ENCODE data around the gene ITGAV.

ITGAV gene

DNA sequence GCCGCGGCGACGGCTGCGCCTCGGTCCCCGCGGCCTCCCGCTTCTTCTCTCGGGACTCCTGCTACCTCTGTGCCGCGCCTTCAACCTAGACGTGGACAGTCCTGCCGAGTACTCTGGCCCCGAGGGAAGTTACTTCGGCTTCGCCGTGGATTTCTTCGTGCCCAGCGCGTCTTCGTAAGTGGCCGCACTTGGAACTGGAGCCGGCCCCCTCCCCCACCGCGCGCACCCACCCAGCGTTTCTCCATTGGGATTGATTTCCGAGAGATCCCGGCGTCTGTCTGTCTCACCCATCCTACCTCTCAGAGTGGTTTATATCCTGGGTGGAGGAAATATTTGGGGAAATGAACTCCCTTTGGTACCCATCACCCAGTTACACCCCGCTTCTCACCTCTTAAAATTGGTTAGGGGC, 498 bp downstream of the ITGAV start:
- no peak for DNase-seq (ENCODE audit: low spot score)
- no peak for TF ChIP-seq CTCF (IDR thresholded peaks at IDR 0.05; ENCODE audit: extremely low read depth, missing control alignments)

- TF ChIP-seq CTCF (IDR thresholded peaks at IDR 0.05; ENCODE audit: extremely low read depth, missing control alignments), result no peak
- peak; percentile 38 for DNase-seq (ENCODE audit: low spot score)
Measured at GRCh38 chr2:186590759-186591505, 1.1 kb downstream of the ITGAV start.

DNA sequence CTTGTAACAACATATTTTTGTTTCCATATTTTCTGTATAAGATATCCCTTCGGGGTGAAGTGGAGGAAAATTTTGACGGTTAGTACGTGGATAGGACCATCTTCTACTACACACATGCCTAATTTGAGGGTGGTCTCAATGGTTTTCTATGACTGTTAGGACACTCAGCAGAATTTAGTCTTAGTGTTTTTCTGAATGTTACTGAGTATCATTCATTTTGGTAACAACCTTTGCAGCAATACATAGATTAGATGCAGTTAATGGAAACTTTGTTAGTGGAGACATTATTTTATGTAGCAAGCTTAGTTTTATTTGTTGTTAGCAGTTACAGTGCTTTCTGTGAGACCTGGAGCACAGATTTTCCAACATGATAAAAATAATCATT, 1.6 kb downstream of the ITGAV start:
- DNase-seq (ENCODE audit: low spot score), result no peak
- TF ChIP-seq CTCF (IDR thresholded peaks at IDR 0.05; ENCODE audit: extremely low read depth, missing control alignments), result no peak

- TF ChIP-seq CTCF (IDR thresholded peaks at IDR 0.05; ENCODE audit: extremely low read depth, missing control alignments), result no peak
- DNase-seq (ENCODE audit: low spot score), result no peak
Measured at GRCh38 chr2:186592137-186592875, 2.5 kb downstream of the ITGAV start.

DNA sequence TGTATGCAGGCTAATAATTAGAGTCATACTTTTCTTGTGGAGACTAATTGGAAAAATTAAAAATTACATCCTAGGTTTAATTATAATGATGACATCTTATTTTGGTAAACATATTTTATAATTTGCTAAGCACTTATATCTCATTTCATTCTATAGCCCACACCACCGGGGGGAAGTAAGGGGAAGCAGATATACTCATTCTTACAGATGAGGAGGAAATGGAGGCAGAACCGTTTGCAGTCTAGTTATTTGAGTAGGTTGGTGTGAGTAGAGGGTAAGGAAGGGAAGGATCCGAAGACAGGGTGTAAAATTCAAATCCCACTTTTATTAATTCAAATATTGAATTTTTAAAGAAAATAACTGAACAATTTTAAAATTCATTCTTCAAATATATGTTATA, 3.7 kb downstream of the ITGAV start:
- no peak for TF ChIP-seq CTCF (IDR thresholded peaks at IDR 0.05; ENCODE audit: extremely low read depth, missing control alignments)
- DNase-seq (ENCODE audit: low spot score), result no peak

DNA sequence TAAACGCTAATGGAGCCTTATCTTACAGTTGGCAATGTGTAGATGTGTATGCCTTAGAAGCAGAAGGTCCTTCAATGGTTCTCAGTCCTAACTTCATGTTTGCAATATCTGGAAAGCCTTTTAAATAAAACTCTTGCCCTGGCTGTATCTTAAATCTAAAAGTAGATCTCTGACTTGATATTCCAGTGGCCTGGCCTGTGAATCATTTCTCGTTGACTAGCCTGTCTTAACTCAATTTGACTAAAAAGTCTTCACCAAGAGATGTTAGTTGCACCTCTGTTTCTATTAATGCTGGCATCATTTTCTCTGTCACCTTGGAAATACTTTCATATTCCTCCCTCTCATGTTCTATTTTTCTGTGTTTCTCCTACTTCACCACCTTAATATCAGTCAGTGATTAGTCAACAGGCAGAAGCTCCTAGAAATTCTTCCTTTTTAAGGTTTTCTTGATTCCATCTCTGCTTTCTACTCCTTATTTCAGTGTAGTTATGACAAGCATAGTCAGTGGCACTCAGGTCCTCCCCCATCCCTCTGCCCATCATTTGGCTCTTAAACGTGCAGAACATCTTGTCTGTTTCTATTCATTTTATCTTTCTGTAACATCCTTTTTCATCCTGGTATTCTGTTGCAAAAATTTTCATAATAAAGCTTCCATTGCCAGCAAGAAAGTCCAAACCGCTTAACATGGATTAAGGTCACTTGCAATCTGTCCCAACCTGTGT, 4.3 kb downstream of the ITGAV start:
- no peak for DNase-seq (ENCODE audit: low spot score)
- TF ChIP-seq CTCF (IDR thresholded peaks at IDR 0.05; ENCODE audit: extremely low read depth, missing control alignments), result no peak

DNA sequence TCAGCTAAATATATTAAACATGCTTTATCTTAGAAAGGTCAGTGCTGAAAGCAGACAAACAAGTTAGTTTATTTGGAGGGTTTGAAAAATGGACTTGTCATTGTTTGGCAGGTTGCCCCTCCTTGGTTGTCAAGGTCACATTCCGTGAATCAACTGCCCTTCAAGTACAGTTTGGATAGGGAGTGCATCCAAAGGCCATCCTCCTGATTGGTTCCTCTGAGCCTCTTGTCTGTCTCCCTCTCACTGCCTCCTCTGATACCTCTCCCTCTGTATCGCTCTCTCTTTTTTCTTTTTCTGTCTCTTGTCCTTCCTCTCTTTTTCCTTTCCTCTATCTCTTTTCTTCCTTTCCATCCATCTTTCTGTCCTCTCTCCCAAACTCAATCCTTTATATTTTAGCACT, 5.4 kb downstream of the ITGAV start:
- no peak for DNase-seq (ENCODE audit: low spot score)
- no peak for TF ChIP-seq CTCF (IDR thresholded peaks at IDR 0.05; ENCODE audit: extremely low read depth, missing control alignments)

Measured in GM20000 (cell line).